Measurements from ENCODE around the gene RUFY3.
"Not testable (repeated sequence)": the region's sequence is repeated elsewhere in the genome, so short reads cannot be mapped to it uniquely, and the experiment has no call there.

- TF ChIP-seq CTCF (IDR thresholded peaks at IDR 0.05); ZFX (IDR thresholded peaks at IDR 0.05; ENCODE audit: borderline replicate concordance): not testable (repeated sequence)
These were observed 39.6 kb upstream of the RUFY3 start for GRCh38 chr4:70682142-70682541.
